ENCODE results near the gene RPRD1B.

DNA sequence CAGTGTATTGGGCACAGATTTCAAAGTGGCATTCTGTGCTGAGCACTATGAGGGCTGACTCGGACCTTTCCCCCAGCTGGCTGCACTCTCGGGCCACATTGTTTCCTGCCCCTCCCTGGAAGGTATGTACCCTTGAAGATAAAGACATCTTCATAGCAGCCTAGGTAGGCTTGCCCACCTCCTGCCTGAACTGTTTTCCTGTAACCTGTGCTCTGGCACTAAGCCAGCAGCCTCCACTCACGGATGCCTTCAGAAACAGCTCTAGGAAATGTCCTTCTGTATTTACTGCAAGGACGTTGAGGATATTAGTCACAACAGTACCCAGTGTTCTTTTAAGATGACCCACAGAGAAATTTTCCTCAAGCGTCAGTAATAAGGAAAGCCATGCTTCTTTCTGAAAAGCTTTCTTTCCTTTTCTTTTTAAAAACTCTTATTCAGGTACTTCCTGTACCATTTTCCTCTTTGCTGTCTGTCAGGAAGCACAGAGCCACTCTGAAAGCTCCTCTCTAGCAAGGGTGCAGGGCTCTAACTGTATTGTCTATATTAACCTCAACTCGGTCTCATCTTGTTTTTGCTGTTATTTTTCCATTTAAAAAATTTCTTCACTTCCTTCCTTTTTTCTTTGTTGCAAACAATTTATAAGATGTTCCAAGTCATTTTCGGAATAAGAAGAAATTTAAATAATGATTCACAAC is 43.8 kb upstream of the RPRD1B start:
- TF ChIP-seq SPI1 (IDR thresholded peaks at IDR 0.05; ENCODE audit: low read depth, low read length) (no peak), POLR2A (IDR thresholded peaks at IDR 0.05; ENCODE audit: low read depth, low read length) (no peak)
